Measurements from ENCODE around the gene SLC52A1.
"Not testable (repeated sequence)": the region's sequence is repeated elsewhere in the genome, so short reads cannot be mapped to it uniquely, and the experiment has no call there.

The SLC52A1 gene

GRCh38 chr17:5035315-5035714, at the start of gene SLC52A1:
Gene SLC52A1 (minus strand): TSS chr17:5035426. CDS start chr17:5034606, 820 bp downstream.
- DNase-seq, result no peak

GRCh38 chr17:5080591-5080990, 45.4 kb upstream of the SLC52A1 start:
- DNase-seq, result no peak

GRCh38 chr17:5078106-5079028, 43.1 kb upstream of the SLC52A1 start, which contains the start of gene ZFP3:
Gene ZFP3 (plus strand): TSS chr17:5078467. CDS start chr17:5091505, 13,038 bp downstream.
- peak; percentile 57 for DNase-seq

DNA sequence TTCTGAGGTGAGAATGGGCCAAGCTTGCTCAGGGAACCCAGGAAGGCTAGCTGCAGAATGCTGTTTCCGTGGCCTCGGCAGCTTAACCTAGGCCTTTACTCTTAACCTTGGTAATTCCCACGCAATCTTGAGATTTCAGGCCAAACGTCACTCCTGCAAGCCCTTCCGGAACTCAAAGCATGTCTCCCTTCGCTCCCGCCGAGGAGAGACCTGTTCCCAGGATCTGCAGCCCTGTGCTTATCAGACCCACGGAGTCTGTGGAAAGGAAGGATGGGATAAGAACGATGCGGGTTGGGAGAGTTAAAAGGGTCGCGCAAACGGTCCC, 42.5 kb upstream of the SLC52A1 start:
- no peak for DNase-seq

DNA sequence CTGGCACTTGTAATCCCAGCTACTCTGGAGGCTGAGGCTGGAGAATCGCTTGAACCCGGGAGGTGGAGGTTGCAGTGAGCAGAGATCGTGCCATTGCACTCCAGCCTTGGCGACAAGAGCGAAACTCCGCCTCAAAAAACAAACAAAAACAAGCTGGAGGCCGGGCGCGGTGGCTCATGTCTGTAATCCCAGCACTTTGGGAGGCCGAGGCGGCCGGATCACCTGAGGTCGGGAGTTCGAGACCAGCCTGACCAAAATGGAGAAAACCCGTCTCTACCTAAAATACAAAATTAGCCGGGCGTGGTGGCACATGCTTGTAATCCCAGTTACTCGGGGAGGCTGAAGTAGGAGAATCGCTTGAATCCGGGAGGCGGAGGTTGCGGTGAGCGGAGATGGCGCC, 42.0 kb upstream of the SLC52A1 start:
- not testable (repeated sequence) for DNase-seq

DNA sequence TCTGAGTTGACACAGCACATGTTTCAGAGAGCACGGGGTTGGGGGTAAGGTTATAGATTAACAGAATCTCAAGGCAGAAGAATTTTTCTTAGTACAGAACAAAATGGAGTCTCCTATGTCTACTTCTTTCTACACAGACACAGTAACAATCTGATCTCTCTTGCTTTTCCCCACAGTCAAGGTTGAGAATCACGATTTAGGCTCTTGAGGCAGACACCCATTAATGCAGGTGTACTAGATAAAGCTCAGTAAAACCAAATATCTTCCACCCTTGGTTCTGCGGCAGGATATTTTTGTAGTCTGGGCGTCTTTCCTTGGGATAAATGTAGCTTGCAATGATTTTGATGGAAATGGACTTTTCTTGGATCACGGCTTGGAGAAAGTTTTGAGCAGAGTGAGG, 40.2 kb upstream of the SLC52A1 start:
- not testable (repeated sequence) for DNase-seq

DNA sequence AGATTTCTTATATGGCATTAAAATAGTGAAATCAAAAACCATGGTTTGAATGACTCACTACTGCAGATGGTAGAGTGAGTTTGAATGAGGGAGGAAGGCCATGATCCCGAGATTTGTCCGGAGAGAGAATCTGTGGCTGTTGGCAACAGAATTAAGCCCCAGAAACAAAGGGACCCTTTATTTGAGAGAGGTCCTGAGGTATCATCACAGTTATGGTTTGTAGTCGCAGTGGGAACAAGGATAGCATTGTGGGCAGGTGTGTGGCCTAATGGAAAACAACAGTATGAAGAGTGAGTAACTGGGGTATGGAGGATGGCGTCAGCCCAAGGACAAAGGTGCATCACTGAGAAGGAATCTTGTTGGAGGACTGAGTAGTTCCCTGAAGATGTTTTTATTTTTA, 34.5 kb upstream of the SLC52A1 start:
- no peak for DNase-seq

DNA sequence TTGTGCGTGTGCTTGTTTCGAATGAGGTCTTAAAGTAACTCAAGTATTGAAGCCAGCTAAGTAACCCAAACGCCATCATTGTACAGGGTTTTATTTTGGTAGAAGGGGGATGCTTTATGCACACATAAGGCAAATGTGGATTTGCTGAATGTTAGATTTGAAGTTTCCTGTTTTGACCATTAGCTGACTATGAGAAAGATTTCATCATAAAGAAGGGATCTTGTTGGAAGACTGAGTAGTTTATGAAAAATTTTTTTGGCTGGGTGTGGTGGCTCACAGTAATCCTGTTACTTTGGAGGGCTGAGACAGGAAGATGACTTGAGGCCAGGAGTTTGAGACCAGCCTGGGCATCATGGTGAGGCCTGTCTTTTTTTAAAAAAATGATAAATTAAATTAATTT, 33.0 kb upstream of the SLC52A1 start:
- no peak for DNase-seq

DNA sequence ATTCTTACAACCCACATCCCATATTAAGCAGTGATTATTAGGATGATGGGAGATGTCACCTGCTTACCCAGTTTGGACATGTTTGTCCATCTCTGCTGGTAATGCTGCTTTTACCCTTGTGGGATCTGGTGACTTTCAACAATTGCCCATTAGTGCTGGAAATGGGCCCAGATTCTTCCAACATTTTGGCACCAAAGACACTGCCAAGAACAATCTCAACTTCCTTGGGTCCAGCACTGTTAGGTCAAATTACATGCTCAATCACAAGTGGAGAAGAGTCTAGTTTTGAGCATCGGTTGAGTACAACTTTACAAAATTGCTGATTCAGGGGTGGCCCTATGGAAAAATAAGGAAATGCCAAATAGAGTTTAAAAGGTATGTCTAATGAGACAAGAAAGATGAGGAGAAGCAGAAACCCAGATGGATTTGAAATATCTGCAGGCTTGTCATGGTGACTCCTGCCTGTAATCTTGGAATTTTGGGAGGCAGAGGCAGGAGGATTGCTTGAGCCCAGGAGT, 30.1 kb upstream of the SLC52A1 start:
- DNase-seq, result no peak

DNA sequence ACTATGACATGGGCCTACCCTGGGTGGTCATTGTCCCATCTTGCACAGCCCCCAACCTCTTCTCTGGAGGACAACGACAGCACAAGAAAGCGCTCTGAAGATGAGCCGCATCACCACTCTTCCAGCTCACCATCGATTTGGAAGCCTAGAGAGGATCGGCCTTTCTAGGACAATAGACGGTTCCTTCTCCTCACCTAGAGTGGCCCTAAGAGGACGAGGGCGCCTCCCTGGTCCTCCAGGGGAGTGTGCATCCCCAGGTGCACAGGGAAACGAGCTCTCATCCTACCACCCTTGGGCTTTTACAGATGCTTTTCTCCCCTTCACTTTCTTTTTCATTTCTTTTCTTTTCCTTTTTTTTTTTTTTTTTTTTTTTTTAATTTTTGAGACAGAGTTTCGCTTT, 20.3 kb upstream of the SLC52A1 start:
- DNase-seq, result no peak

- DNase-seq, result no peak
Observed at GRCh38 chr17:5050278-5050677, 15.1 kb upstream of the SLC52A1 start.

DNA sequence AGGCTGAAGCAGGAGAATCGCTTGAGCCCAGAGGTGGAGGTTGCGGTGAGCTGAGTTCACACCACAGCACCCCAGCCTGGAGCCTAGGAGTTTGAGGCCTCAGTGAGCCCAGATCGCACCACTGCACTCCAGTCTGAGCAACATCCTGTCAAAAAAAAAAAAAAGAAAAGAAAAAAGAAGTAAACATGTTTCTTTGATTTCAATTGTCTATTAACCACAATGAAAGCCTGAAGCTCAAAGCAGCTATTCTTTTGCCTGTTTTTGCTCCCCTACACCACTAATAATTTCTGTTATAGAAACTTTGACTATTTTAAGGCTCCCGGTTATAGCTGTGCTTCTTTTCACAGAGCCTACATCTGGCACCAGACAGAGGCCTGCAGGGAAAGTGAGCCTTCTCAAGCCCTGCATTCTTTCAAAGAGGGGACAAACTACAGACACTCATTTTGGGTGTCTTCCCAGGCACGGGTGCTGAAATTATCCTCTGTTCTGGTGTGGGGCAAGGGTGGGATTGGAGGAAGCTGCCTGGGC, 14.2 kb upstream of the SLC52A1 start:
- DNase-seq, result peak; percentile 71

DNA sequence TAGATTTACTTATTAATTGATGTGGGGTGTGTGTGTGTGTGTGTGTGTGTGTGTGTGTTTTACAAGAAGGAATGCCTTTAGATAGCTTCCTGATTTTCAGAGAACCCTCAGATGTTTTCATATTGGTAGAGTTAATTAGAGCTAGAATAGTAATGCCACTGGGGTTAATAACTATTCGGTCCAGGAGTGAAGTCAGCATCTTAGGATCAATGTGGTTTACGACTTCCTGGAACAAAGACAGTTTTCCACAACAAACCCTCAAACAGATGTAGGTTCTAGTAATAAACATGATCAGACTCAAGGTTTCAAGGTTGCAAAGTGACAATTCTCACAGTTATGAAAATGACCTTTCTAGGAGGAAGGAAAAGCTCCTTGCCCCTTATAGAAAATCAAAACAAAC, 12.2 kb upstream of the SLC52A1 start:
- no peak for DNase-seq

GRCh38 chr17:5045496-5045895, 10.3 kb upstream of the SLC52A1 start:
- no peak for DNase-seq

DNA sequence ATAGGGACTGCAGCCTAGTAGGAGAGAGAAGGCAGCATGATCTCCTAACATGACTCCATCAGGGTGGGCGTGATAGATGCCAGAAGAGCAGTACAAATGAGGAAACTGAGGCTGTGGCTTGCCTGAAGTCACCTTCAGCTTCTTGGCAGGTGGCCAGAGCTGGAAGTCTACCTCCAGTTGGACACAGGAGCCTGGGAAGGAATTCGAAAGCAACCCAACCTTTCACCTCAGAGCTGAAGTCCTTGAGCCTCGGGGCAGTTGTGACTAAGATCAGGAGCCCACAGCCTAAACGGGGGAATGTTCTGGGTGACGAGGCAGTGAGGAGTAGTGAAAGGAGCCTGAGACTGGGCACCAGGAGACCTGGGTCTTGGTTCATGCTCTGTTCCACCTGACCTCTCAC, 9.4 kb upstream of the SLC52A1 start:
- DNase-seq, result no peak

DNA sequence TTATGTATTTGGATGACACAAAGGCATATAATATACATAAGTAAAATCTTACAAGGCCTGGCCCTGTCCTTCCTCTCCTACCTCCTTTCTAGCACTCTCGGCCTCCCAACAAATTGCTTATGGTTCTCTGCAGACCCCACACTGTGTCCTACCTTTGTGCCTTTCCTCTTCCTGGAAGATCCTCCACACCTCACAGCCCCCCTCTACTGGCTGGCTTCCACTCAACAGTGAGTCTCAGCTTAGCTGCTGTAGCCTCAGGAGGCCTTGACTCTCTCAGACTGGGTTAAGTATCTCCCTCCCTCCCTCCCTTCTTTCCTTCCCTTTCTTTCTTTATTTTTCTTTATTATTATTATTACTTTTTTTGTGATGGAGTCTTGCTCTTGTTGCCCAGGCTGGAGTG, 8.3 kb upstream of the SLC52A1 start:
- no peak for DNase-seq

GRCh38 chr17:5042157-5043022, 7.2 kb upstream of the SLC52A1 start:
- peak; percentile 30 for DNase-seq

DNA sequence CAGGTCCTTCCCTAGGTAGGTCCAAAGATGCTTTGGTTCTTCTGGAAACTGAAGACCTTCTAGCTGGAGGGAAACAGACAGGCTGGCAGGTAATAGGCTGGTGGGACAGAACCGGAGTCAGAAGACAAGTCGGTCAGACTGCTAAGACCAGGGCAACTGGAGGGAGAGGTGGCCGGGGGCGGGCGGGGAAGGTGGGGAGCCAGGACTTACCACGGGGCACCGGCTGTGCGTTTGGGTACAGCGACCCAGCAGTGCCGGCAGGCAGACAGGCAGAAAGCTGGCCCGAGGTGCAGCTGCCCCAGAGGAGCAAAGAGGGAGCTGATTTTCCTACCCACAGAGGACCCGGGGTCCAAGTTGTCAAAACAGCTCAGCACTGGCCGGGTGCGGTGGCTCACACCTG, 575 bp downstream of the SLC52A1 start:
- no peak for DNase-seq

DNA sequence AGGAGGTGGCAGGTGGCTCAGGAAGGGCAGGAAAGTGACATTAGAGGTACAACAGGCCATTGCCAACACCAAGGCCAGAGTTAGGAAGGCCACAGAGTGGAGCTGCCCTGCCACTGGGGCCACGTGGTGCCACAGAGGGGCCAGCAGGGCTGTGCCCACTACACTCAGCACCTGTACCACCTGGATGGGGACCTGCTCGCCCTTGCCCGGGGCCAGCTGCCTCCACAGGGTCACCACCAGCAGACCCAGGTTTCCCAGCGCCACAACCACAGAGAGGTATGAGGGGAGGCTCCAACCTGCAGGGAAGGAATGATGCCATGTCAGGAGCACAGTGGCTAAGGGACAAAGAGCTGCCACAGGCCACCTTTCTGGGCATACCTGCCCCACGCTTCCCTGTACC, 1.2 kb downstream of the SLC52A1 start:
- no peak for DNase-seq

GRCh38 chr17:5033352-5034015, 1.7 kb downstream of the SLC52A1 start:
- no peak for DNase-seq

GRCh38 chr17:5032865-5033264, 2.4 kb downstream of the SLC52A1 start:
- no peak for DNase-seq

DNA sequence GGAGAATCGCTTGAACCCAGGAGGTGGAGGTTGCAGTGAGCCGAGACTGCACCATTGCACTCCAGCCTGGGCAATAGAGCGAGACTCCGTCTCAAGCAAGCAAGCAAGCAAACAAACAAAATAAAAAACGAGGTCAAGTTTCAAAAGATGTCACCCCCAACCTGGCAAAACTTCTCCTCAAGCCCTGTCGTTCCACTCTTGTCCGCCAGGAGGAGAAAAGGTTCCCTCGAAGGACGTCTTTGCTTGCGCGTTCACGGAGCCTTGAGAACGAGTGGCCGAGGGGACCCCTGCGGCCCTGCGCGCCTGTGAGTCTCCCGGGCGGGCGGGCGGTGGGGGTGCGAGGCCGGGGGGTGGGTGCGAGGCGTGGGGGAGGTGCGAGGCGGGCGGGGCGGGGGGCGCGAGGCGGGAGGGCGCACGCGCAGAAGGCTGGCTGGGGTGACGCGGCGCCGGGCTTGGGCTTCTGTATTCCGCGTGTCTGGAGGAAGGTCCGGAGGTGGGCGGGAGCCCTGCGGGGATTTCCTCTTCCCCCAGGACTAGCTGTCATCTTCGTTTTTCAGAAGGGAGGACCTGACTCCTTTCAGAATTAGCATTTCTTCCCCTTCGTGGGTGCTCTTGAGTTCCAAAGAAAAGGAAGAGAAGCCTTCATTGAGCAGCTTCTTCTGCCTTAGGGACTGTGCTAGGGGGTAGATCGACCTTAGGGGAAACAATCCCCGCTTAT, 3.7 kb downstream of the SLC52A1 start:
- peak; percentile 84 for DNase-seq
